Astrocyte (in vitro differentiated cells and primary cell): Measurements from ENCODE around the gene COX7A2.

Experiments used
- EZH2 ChIP-seq: IDR thresholded peaks from 2 replicates; pipeline ENCODE4 v1.6.1; 2012; ENCODE audit warnings: mild to moderate bottlenecking, low read length, inconsistent platforms; ENCODE audit not compliant: insufficient read depth
- TF ChIP-seq, protein P1 (sequence below): IDR thresholded peaks from 2 replicates; pipeline ENCODE4 v1.5.1; 2011; ENCODE audit warnings: low read depth, mild to moderate bottlenecking, inconsistent platforms, low read length, moderate library complexity; ENCODE audit not compliant: insufficient read depth

DNA sequence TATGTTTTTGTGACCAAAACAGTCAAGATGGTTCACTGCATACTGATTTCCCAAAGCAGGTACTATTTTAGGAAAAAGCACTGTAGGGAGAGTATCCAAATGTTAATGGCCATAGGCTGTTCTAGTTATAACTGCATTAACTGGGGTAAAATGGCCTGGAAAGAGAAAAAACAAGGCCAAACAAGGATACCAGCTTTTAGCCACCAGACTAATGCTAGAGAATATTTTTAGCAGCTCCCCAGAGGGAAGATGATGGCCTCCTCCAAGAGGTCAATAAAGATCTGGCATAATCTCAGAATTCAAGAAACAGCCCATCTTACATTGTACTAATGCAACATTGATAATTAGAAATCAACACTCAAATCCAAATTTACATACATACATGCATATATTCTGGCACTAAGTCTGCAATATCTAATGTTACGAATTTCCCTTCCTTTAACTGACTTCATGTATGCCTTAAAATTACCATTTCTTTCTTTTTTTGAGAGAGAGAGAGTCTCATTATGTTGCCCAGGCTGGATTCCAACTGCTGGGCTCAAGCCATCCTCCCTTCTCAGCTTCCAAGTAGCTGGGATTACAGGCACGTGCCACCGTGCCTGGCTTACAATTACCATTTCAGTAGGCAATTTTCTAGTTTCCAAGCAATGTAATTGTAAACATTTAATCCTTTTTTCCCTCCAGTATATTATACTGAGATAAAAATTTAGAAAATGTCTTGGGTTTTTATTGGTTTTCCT is 9.3 kb downstream of the COX7A2 start:
- TF ChIP-seq, protein P1, sequence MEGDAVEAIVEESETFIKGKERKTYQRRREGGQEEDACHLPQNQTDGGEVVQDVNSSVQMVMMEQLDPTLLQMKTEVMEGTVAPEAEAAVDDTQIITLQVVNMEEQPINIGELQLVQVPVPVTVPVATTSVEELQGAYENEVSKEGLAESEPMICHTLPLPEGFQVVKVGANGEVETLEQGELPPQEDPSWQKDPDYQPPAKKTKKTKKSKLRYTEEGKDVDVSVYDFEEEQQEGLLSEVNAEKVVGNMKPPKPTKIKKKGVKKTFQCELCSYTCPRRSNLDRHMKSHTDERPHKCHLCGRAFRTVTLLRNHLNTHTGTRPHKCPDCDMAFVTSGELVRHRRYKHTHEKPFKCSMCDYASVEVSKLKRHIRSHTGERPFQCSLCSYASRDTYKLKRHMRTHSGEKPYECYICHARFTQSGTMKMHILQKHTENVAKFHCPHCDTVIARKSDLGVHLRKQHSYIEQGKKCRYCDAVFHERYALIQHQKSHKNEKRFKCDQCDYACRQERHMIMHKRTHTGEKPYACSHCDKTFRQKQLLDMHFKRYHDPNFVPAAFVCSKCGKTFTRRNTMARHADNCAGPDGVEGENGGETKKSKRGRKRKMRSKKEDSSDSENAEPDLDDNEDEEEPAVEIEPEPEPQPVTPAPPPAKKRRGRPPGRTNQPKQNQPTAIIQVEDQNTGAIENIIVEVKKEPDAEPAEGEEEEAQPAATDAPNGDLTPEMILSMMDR: no peak
- no peak for TF ChIP-seq EZH2
